Small intestine (tissue), 7 donors: ENCODE results near the gene NAV2. TPM values are rescaled to one million over a fixed set of nuclear protein-coding genes. Genes with fewer than 3 reads are reported as not detected.

Source experiments
- DNase-seq, 2 donors: peaks; one replicate each; pipeline versions ENCODE4 v3.0.0 to v3.0.0-alpha.2; 2013
- FAIRE-seq: peaks from 2 replicates; lab custom pipeline; 2012; peaks lifted over from hg19 to GRCh38; lab: Jason Lieb, UNC
- H3K27ac ChIP-seq, 3 donors: one replicate each; pipeline ENCODE4 v1.5.1; 2013; ENCODE audit warnings: low read length in 2 of 3, mild to moderate bottlenecking in 2 of 3, control low read depth in 1 of 3, inconsistent platforms in 1 of 3, low read depth in 1 of 3, moderate library complexity in 1 of 3
- H3K27me3 ChIP-seq, 3 donors: one replicate each; pipeline ENCODE4 v1.6.1; 2013; ENCODE audit warnings: low read length in 3 of 3, inconsistent platforms in 1 of 3; ENCODE audit not compliant: control insufficient read depth in 3 of 3, insufficient read depth in 3 of 3
- H3K36me3 ChIP-seq, 3 donors: one replicate each; pipeline ENCODE4 v1.6.1; 2013; ENCODE audit warnings: low read length in 3 of 3, inconsistent platforms in 1 of 3, low read depth in 1 of 3, mild to moderate bottlenecking in 1 of 3, moderate library complexity in 1 of 3; ENCODE audit not compliant: control insufficient read depth in 3 of 3, insufficient read depth in 2 of 3
- H3K4me1 ChIP-seq, 3 donors: one replicate each; pipeline ENCODE4 v1.6.1; 2013; ENCODE audit warnings: low read length in 2 of 3, inconsistent platforms in 1 of 3, low read depth in 1 of 3, mild to moderate bottlenecking in 1 of 3, moderate library complexity in 1 of 3; ENCODE audit not compliant: control insufficient read depth in 3 of 3, insufficient read depth in 2 of 3
- H3K4me3 ChIP-seq, 3 donors: one replicate each; pipeline ENCODE4 v1.5.1; 2013; ENCODE audit warnings: low read length in 3 of 3, control low read depth in 1 of 3, inconsistent platforms in 1 of 3, low read depth in 1 of 3, mild to moderate bottlenecking in 1 of 3, moderate library complexity in 1 of 3
- H3K9me3 ChIP-seq, 2 donors: one replicate each; pipeline ENCODE4 v1.6.1; 2013; ENCODE audit warnings: low read depth in 1 of 2, low read length in 1 of 2; ENCODE audit not compliant: control insufficient read depth in 2 of 2, insufficient read depth in 1 of 2
- WGBS, 3 donors: extraction: QIAGEN DNeasy Blood & Tissue Kit; methylation state at CpG; one replicate each; pipeline ENCODE4 v1.1.7; 2013; 5-methylcytosine and 5-hydroxymethylcytosine counted together
- polyA plus RNA-seq, 4 donors: library from polyadenylated mRNA; stranded (reverse) in 3 of 4; unstranded in 1 of 4; fragments of 200-250 nt in 3 of 4; fragments of 120-200 nt in 1 of 4; gene quantifications; one replicate each; pipeline versions ENCODE4 v1.2.1 to v1.2.3, GENCODE V29; 2013
- donor health status: healthy with polysubstance abuse.
- donor health status: control.
- donor health status: control.
- donor health status: Bipolar disorder and iron deficiency.
- donor health status: healthy.

The NAV2 gene
- polyA plus RNA-seq, 4 donors = 1.6 to 6.5 (median 3.6) TPM

GRCh38 chr11:19871531-19871930 lies 158.9 kb downstream of the NAV2 start:
- 78 to 83% (median 80%) methylated on average over 8 of the region's 8 CpGs for WGBS, 3 donors

GRCh38 chr11:19872512-19873145 lies 160.0 kb downstream of the NAV2 start:
- Histone ChIP-seq H3K4me1 (no peaks in the 10 kb centered on the region), H3K9me3 (no peaks in the 10 kb centered on the region)
- no peak for DNase-seq

More at GRCh38 chr11:19871531-19871930, 158.9 kb downstream of the NAV2 start:
- Histone ChIP-seq H3K4me3 (no peak overlapping the region), H3K27me3 (no peaks in the 10 kb centered on the region), H3K9me3 (no peaks in the 10 kb centered on the region), H3K4me1 (no peaks in the 10 kb centered on the region), H3K36me3 (no peaks in the 10 kb centered on the region), H3K27ac (no peak overlapping the region)
- FAIRE-seq (no peak), DNase-seq (no peak)

GRCh38 chr11:19873730-19874129 lies 161.1 kb downstream of the NAV2 start:
- DNase-seq (no peak), FAIRE-seq (no peak)
- Histone ChIP-seq H3K36me3 (no peaks in the 10 kb centered on the region), H3K27me3 (no peaks in the 10 kb centered on the region), H3K4me1 (no peaks in the 10 kb centered on the region), H3K9me3 (no peaks in the 10 kb centered on the region), H3K27ac (no peak overlapping the region), H3K4me3 (no peak overlapping the region)
- WGBS, 3 donors = 73 to 88% (median 80%) methylated on average over 1 of the region's 1 CpG

More at GRCh38 chr11:19872512-19873145, 160.0 kb downstream of the NAV2 start:
- Histone ChIP-seq H3K36me3 (no peaks in the 10 kb centered on the region), H3K27ac (no peak overlapping the region), H3K4me3 (no peak overlapping the region), H3K27me3 (no peaks in the 10 kb centered on the region)
- no peak for FAIRE-seq
- 73 to 87% (median 86%) methylated on average over 4 of the region's 4 CpGs for WGBS, 3 donors

- Histone ChIP-seq H3K36me3 (no peaks in the 10 kb centered on the region), H3K27me3 (no peaks in the 10 kb centered on the region), H3K4me3 (no peak overlapping the region), H3K4me1 (no peaks in the 10 kb centered on the region), H3K27ac (no peak overlapping the region), H3K9me3 (no peaks in the 10 kb centered on the region)
- no peak for FAIRE-seq
- DNase-seq = no peak
These were observed 161.6 kb downstream of the NAV2 start for GRCh38 chr11:19874266-19874665.

GRCh38 chr11:19876750-19877149 lies 164.1 kb downstream of the NAV2 start:
- WGBS, 3 donors = 42 to 76% (median 61%) methylated on average over 1 of the region's 1 CpG
- Histone ChIP-seq H3K4me1 (no peaks in the 10 kb centered on the region), H3K4me3 (no peak overlapping the region), H3K9me3 (no peaks in the 10 kb centered on the region), H3K27ac (no peak overlapping the region), H3K27me3 (no peaks in the 10 kb centered on the region), H3K36me3 (no peaks in the 10 kb centered on the region)
- FAIRE-seq = no peak
- no peak for DNase-seq

- no peak overlapping the region for H3K4me3 ChIP-seq
- 80 to 87% (median 80%) methylated on average over 6 of the region's 6 CpGs for WGBS, 3 donors
- H3K36me3 ChIP-seq = no peaks in the 10 kb centered on the region
- no peaks in the 10 kb centered on the region for H3K27me3 ChIP-seq
- FAIRE-seq (no peak), DNase-seq (no peak)
- H3K9me3 ChIP-seq = no peaks in the 10 kb centered on the region
- no peaks in the 10 kb centered on the region for H3K4me1 ChIP-seq
- no peak overlapping the region for H3K27ac ChIP-seq
These were observed 165.9 kb downstream of the NAV2 start for GRCh38 chr11:19878520-19878919.

GRCh38 chr11:19879307-19880087 lies 166.9 kb downstream of the NAV2 start:
- Histone ChIP-seq H3K27ac (no peak overlapping the region), H3K4me3 (no peak overlapping the region), H3K27me3 (no peaks in the 10 kb centered on the region), H3K9me3 (no peaks in the 10 kb centered on the region), H3K36me3 (no peaks in the 10 kb centered on the region), H3K4me1 (no peaks in the 10 kb centered on the region)
- FAIRE-seq = no peak
- WGBS, 3 donors = 80 to 90% (median 89%) methylated on average over 16 of the region's 16 CpGs
- DNase-seq = no peak

- Histone ChIP-seq H3K4me3 (no peak overlapping the region), H3K36me3 (no peaks in the 10 kb centered on the region), H3K9me3 (no peaks in the 10 kb centered on the region), H3K4me1 (no peaks in the 10 kb centered on the region), H3K27me3 (no peaks in the 10 kb centered on the region), H3K27ac (no peak overlapping the region)
- no peak for DNase-seq
- no peak for FAIRE-seq
These were observed 167.4 kb downstream of the NAV2 start for GRCh38 chr11:19880088-19880345.

- Histone ChIP-seq H3K4me1 (no peaks in the 10 kb centered on the region), H3K36me3 (no peaks in the 10 kb centered on the region), H3K27ac (no peak overlapping the region), H3K27me3 (no peaks in the 10 kb centered on the region), H3K9me3 (no peaks in the 10 kb centered on the region), H3K4me3 (no peak overlapping the region)
- no peak for FAIRE-seq
- DNase-seq = peak in 1 of 2 donors; percentile 8
These were observed 168.5 kb downstream of the NAV2 start for GRCh38 chr11:19881177-19881576.
